ENCODE results near the gene STPG3. TPM values are rescaled to one million over a fixed set of nuclear protein-coding genes. Genes with fewer than 3 reads are reported as not detected.

The STPG3 gene
- total RNA-seq, 4 donors from 2014 or later: not detected

- H3K27me3 ChIP-seq: peaks cover 4 to 94% (median 56%) of the 10 kb centered on the region in 4 donors
- 18% methylated on average over 33 of the region's 78 CpGs for WGBS
- peaks cover 32 to 64% (median 46%) of the 10 kb centered on the region in 4 donors for H3K4me1 ChIP-seq
- peak overlapping the region; percentile 45 to 66 (median 50) for H3K4me3 ChIP-seq
- peaks cover 0 to 8% (median 2%) of the 10 kb centered on the region in 4 donors for H3K9me3 ChIP-seq
- intact Hi-C loops (cut with DNase I): loop anchor here (5.0 to 10.0 kb wide), 2 partner anchors 111 to 229 kb away; no protein-coding TSS in a partner anchor
- TF ChIP-seq CTCF (IDR thresholded peaks at IDR 0.05): no peak
- TF ChIP-seq EP300 (IDR thresholded peaks at IDR 0.05): no peak
- no peaks in the 10 kb centered on the region for H3K36me3 ChIP-seq
- no peak for DNase-seq (ENCODE audit: extremely low spot score)
- peak overlapping the region; percentile 44 to 78 (median 68) for H3K27ac ChIP-seq (replicated peaks in 1 of 4)
Observed at GRCh38 chr9:137295849-137296669, 45.0 kb downstream of the STPG3 start.

GRCh38 chr9:137296670-137297664, 45.9 kb downstream of the STPG3 start:
- peaks cover 0 to 8% (median 2%) of the 10 kb centered on the region in 4 donors for H3K9me3 ChIP-seq
- DNase-seq (ENCODE audit: extremely low spot score): no peak
- TF ChIP-seq POLR2A (IDR thresholded peaks at IDR 0.05; ENCODE audit: low read depth) (no peak), CTCF (IDR thresholded peaks at IDR 0.05) (no peak), POLR2AphosphoS5 (IDR thresholded peaks at IDR 0.05) (peak; percentile 44 to 56), EP300 (IDR thresholded peaks at IDR 0.05) (no peak)
- H3K27me3 ChIP-seq: peaks cover 4 to 95% (median 56%) of the 10 kb centered on the region in 4 donors
- peak overlapping the region; percentile 45 to 66 (median 50) for H3K4me3 ChIP-seq
- intact Hi-C loops (cut with DNase I): loop anchor here (5.0 to 10.0 kb wide), 2 partner anchors 110 to 228 kb away; no protein-coding TSS in a partner anchor
- peak overlapping the region; percentile 64 to 78 (median 68) for H3K27ac ChIP-seq (replicated peaks in 1 of 4)
- 35% methylated on average over 17 of the region's 24 CpGs for WGBS
- H3K4me1 ChIP-seq: peaks cover 36 to 71% (median 52%) of the 10 kb centered on the region in 4 donors
- H3K36me3 ChIP-seq: no peaks in the 10 kb centered on the region

- WGBS: 83% methylated on average over 7 of the region's 7 CpGs
- DNase-seq (ENCODE audit: extremely low spot score): no peak
- H3K4me1 ChIP-seq: peaks cover 40 to 78% (median 59%) of the 10 kb centered on the region in 4 donors
- H3K9me3 ChIP-seq: peaks cover 0 to 8% (median 2%) of the 10 kb centered on the region in 4 donors
- TF ChIP-seq POLR2AphosphoS5 (IDR thresholded peaks at IDR 0.05) (no peak), EP300 (IDR thresholded peaks at IDR 0.05) (no peak), CTCF (IDR thresholded peaks at IDR 0.05) (no peak), POLR2A (IDR thresholded peaks at IDR 0.05; ENCODE audit: low read depth) (no peak)
- peaks cover 4 to 92% (median 56%) of the 10 kb centered on the region in 4 donors for H3K27me3 ChIP-seq
- intact Hi-C loops (cut with DNase I): loop anchor here (5.0 to 10.0 kb wide), 2 partner anchors 109 to 227 kb away; no protein-coding TSS in a partner anchor
- H3K4me3 ChIP-seq: peak overlapping the region in 1 of 4 donors; percentile 59
- H3K36me3 ChIP-seq: no peaks in the 10 kb centered on the region
- H3K27ac ChIP-seq (replicated peaks in 1 of 4): peak overlapping the region; percentile 50 to 78 (median 68)
Observed at GRCh38 chr9:137297966-137298365, 46.9 kb downstream of the STPG3 start.

- Histone ChIP-seq H3K9me3 (peaks cover 0 to 8% (median 2%) of the 10 kb centered on the region in 4 donors), H3K27ac (replicated peaks in 1 of 4) (peak overlapping the region; percentile 50 to 78 (median 68)), H3K4me3 (peak overlapping the region; percentile 22 to 59 (median 36)), H3K4me1 (peaks cover 45 to 84% (median 65%) of the 10 kb centered on the region in 4 donors), H3K27me3 (peaks cover 4 to 93% (median 56%) of the 10 kb centered on the region in 4 donors), H3K36me3 (no peaks in the 10 kb centered on the region)
- TF ChIP-seq POLR2AphosphoS5 (IDR thresholded peaks at IDR 0.05) (peak; percentile 36 to 43), POLR2A (IDR thresholded peaks at IDR 0.05; ENCODE audit: low read depth) (no peak), CTCF (IDR thresholded peaks at IDR 0.05) (no peak)
- WGBS: 69% methylated on average over 23 of the region's 24 CpGs
- no peak for DNase-seq (ENCODE audit: extremely low spot score)
- intact Hi-C loops (cut with DNase I): loop anchor here (5.0 to 10.0 kb wide), 2 partner anchors 109 to 226 kb away; no protein-coding TSS in a partner anchor
Observed at GRCh38 chr9:137298401-137299202, 47.5 kb downstream of the STPG3 start.
